PC-3 (cell line): ENCODE results near the gene RHBDD3. TPM values are rescaled to one million over a fixed set of nuclear protein-coding genes. Genes with fewer than 3 reads are reported as not detected.
A peak's percentile ranks its signal among the peaks of the same experiment; 100 is the strongest.

Experiments used
- ATAC-seq: fragments of 200-7000 bp; cut with Tn5 transposase; 2 replicates; pipeline ENCODE4 v1.9.1; 2020; ENCODE audit warnings: mild to moderate bottlenecking, moderate library complexity
- BruUV-seq: library from RNA; stranded (reverse); fragments of 400-500 nt; replicated peaks from 2 replicates; lab custom pipeline; 2021; lab: Mats Ljungman, UMichigan
- CTCF ChIA-PET: fragments of 300-600 bp; sonication (Branson Sonifier 250); formaldehyde crosslinking; loops from one replicate; lab custom pipeline; 2022; ENCODE audit warnings: antibody characterized with exemption; lab: Charles Lee
- POLR2A ChIA-PET: fragments of 300-600 bp; sonication (Branson Sonifier 250); formaldehyde crosslinking; loops from one replicate; lab custom pipeline; 2022; ENCODE audit warnings: antibody characterized with exemption; ENCODE audit not compliant: unreplicated experiment; lab: Charles Lee
- DNase-seq: peaks from one replicate; pipeline ENCODE4 v3.0.0-alpha.2; 2015
- H2AFZ ChIP-seq: fragments of 300-600 bp; sonication (generic); 2 replicates; pipeline ENCODE4 v1.6.0; 2016; ENCODE audit warnings: antibody characterized with exemption, low read length
- H3F3A ChIP-seq: fragments of 300-600 bp; sonication (generic); one replicate; pipeline ENCODE4 v1.6.0; 2017; ENCODE audit warnings: antibody characterized with exemption, low read length, control low read depth, mild to moderate bottlenecking; ENCODE audit not compliant: unreplicated experiment
- H3K27ac ChIP-seq: fragments of 300-600 bp; sonication (generic); 2 replicates; pipeline ENCODE4 v1.5.1; 2016; ENCODE audit warnings: mild to moderate bottlenecking, low read length
- H3K27me3 ChIP-seq: fragments of 300-600 bp; sonication (generic); 2 replicates; pipeline ENCODE4 v1.6.1; 2016; ENCODE audit warnings: low read length, mixed read lengths
- H3K36me3 ChIP-seq: fragments of 300-600 bp; sonication (generic); 2 replicates; pipeline ENCODE4 v1.6.1; 2016; ENCODE audit warnings: low read depth, mixed run types, low read length, mixed read lengths
- H3K4me1 ChIP-seq: fragments of 300-600 bp; sonication (generic); 2 replicates; pipeline ENCODE4 v1.5.1; 2016; ENCODE audit warnings: low read length; ENCODE audit not compliant: insufficient read depth
- H3K4me2 ChIP-seq: fragments of 300-600 bp; sonication (generic); 2 replicates; pipeline ENCODE4 v1.6.0; 2016; ENCODE audit warnings: low read length
- H3K4me3 ChIP-seq: fragments of 300-600 bp; sonication (generic); 2 replicates; pipeline ENCODE4 v1.5.1; 2016; ENCODE audit warnings: mild to moderate bottlenecking, low read length, mixed read lengths
- H3K79me2 ChIP-seq: fragments of 300-600 bp; sonication (generic); 2 replicates; pipeline ENCODE4 v1.6.1; 2017; ENCODE audit warnings: low read length, mixed read lengths
- H3K9ac ChIP-seq: fragments of 300-600 bp; sonication (generic); 2 replicates; pipeline ENCODE4 v1.6.0; 2016; ENCODE audit warnings: mild to moderate bottlenecking, low read length
- H3K9me2 ChIP-seq: fragments of 300-600 bp; sonication (generic); replicated peaks from 2 replicates; pipeline ENCODE4 v1.6.1; 2016; ENCODE audit warnings: mixed run types, low read length, mixed read lengths
- H3K9me3 ChIP-seq: fragments of 300-600 bp; sonication (generic); 2 replicates; pipeline ENCODE4 v1.6.1; 2016; ENCODE audit warnings: low read length, mixed read lengths
- H4K20me1 ChIP-seq: fragments of 300-600 bp; sonication (generic); 2 replicates; pipeline ENCODE4 v1.6.1; 2016; ENCODE audit warnings: low read length, mixed read lengths
- CTCF ChIP-seq: fragments of 300-600 bp; sonication (generic); conservative IDR thresholded peaks from 2 replicates; pipeline ENCODE4 v1.5.1; 2017; ENCODE audit warnings: antibody characterized with exemption, low read depth, mild to moderate bottlenecking, low read length
- EZH2 ChIP-seq: fragments of 300-600 bp; sonication (generic); IDR thresholded peaks from one replicate; pipeline ENCODE4 v1.6.1; 2017; ENCODE audit warnings: antibody characterized with exemption, mild to moderate bottlenecking, low read length; ENCODE audit not compliant: unreplicated experiment
- EZH2phosphoT487 ChIP-seq: fragments of 300-600 bp; sonication (generic); IDR thresholded peaks from 2 replicates; pipeline ENCODE4 v1.6.1; 2018; ENCODE audit warnings: mild to moderate bottlenecking, antibody characterized with exemption, low read length, borderline replicate concordance
- intact Hi-C: fragments of 100-400 bp; cut with micrococcal nuclease; formaldehyde crosslinking; loops from 2 replicates; pipeline ENCODE4 v1.9.0; 2023
- total RNA-seq: library from RNA; depleted of rRNA; stranded (reverse); fragments of >200 nt; gene quantifications from 2 replicates; pipeline ENCODE4 v1.2.3, GENCODE V29; 2014

Gene RHBDD3
- total RNA-seq, 1 experiment from 2014 or later = 23.7 TPM

GRCh38 chr22:29306175-29306834 is 38.5 kb upstream of the RHBDD3 start, which contains the start of gene GAS2L1:
Gene GAS2L1 (plus strand): TSS chr22:29306650. CDS start chr22:29308106, 1,456 bp downstream.
- ChIA-PET CTCF (interaction anchor here (0.6 to 1.0 kb wide), 2 partner anchors 42 to 218 kb away, joined by 3 to 4 read pairs; no protein-coding TSS in a partner anchor), POLR2A (interaction anchor here (0.5 to 0.6 kb wide), 3 partner anchors 25 to 66 kb away, joined by 3 to 13 read pairs (median 4); no protein-coding TSS in a partner anchor)
- Histone ChIP-seq H3F3A (no peaks in the 10 kb centered on the region), H3K79me2 (peaks cover 32% of the 10 kb centered on the region), H3K9ac (peak within 1 kb of the TSS; percentile 89), H4K20me1 (no peaks in the 10 kb centered on the region), H3K27me3 (no peaks in the 10 kb centered on the region), H3K4me1 (peaks cover 36% of the 10 kb centered on the region), H3K27ac (peak within 1 kb of the TSS; percentile 97), H2AFZ (peak within 1 kb of the TSS; percentile 86), H3K4me2 (peak within 1 kb of the TSS; percentile 89), H3K4me3 (peak within 1 kb of the TSS; percentile 79), H3K9me3 (no peaks in the 10 kb centered on the region), H3K36me3 (no peaks in the 10 kb centered on the region), H3K9me2 (no peaks in the 10 kb centered on the region)
- intact Hi-C loops = loop anchor here (2.0 to 5.0 kb wide), 2 partner anchors 38 to 41 kb away; partner anchors contain the start of gene EWSR1
- TF ChIP-seq CTCF (peak; percentile 49; the same call in 1 of the 2 replicates), EZH2phosphoT487 (no peak)
- peak; percentile 53 for ATAC-seq
- DNase-seq = peak; percentile 70
- no TSS peak for BruUV-seq

- H3K27ac ChIP-seq = no peak overlapping the region; the same call in 1 of the 2 replicates
- no peaks in the 10 kb centered on the region for H3F3A ChIP-seq
- H3K9me2 ChIP-seq = no peaks in the 10 kb centered on the region
- H3K27me3 ChIP-seq = no peaks in the 10 kb centered on the region
- intact Hi-C loops = loop anchor here (2.0 to 5.0 kb wide), 2 partner anchors 37 to 41 kb away; partner anchors contain the start of gene EWSR1
- H3K4me1 ChIP-seq = peaks cover 32% of the 10 kb centered on the region
- POLR2A ChIA-PET = no interaction called here
- CTCF ChIA-PET = interaction anchor here (0.6 to 1.0 kb wide), 2 partner anchors 43 to 218 kb away, joined by 3 to 4 read pairs; no protein-coding TSS in a partner anchor
- peaks cover 32% of the 10 kb centered on the region for H3K79me2 ChIP-seq
- no peak overlapping the region; the same call in 1 of the 2 replicates for H2AFZ ChIP-seq
- no peak overlapping the region for H3K9ac ChIP-seq
- DNase-seq (no peak), ATAC-seq (no peak)
- no peaks in the 10 kb centered on the region for H3K9me3 ChIP-seq
- H3K36me3 ChIP-seq = no peaks in the 10 kb centered on the region
- no peaks in the 10 kb centered on the region for H4K20me1 ChIP-seq
- peak overlapping the region; percentile 89; the same call in 1 of the 2 replicates for H3K4me2 ChIP-seq
- BruUV-seq = no TSS peak
- no peak overlapping the region for H3K4me3 ChIP-seq
- TF ChIP-seq CTCF = no peak
- no peak for TF ChIP-seq EZH2
- TF ChIP-seq EZH2phosphoT487 = no peak
These were observed 38.0 kb upstream of the RHBDD3 start for GRCh38 chr22:29305836-29306174.
